Measurements from ENCODE around the gene CDC45.

- TF ChIP-seq CTCF (IDR thresholded peaks at IDR 0.05) (no peak), EP300 (IDR thresholded peaks at IDR 0.05) (no peak), POLR2A (IDR thresholded peaks at IDR 0.05) (no peak)
Observed at GRCh38 chr22:19446603-19447329, 33.0 kb upstream of the CDC45 start.

Data from ovary (tissue), 3 donors.